Measurements from ENCODE around the gene COMP. TPM values are rescaled to one million over a fixed set of nuclear protein-coding genes. Genes with fewer than 3 reads are reported as not detected.

COMP gene
- total RNA-seq, result 1 to 10 TPM in 1 of 8 experiments, under 1 TPM in 4, not detected in 3; 0.05 to 1.1 (median 0.29) TPM

- in situ Hi-C loops (cut with MboI; ENCODE audit: low pct_unique_long_range_greater_than_20kb in 2 of 9, low sequenced_read_pairs in 9 of 9, unreplicated experiment in 9 of 9), result no loop called here
- H3K4me1 ChIP-seq (replicated peaks in 1 of 2), result peaks cover 0 to 12% of the 10 kb centered on the region in 2 donors
- H3K27ac ChIP-seq, result no peak within 1 kb of the TSS
- WGBS, 10 experiments, result 0 to 10% (median 0%) methylated on average over 1 to 12 of the region's 61 CpGs; no CpG with 5 or more reads in 3 of the 10 experiments
- peak in 1 of 8 experiments; percentile 13 for ATAC-seq (replicated peaks in 6 of 8)
- no peak within 1 kb of the TSS for H3K4me3 ChIP-seq
Observed at GRCh38 chr19:18790566-18791314, at the start of gene COMP. COMP (minus strand) TSS chr19:18791305; CDS start chr19:18791269, 36 bp downstream.

DNA sequence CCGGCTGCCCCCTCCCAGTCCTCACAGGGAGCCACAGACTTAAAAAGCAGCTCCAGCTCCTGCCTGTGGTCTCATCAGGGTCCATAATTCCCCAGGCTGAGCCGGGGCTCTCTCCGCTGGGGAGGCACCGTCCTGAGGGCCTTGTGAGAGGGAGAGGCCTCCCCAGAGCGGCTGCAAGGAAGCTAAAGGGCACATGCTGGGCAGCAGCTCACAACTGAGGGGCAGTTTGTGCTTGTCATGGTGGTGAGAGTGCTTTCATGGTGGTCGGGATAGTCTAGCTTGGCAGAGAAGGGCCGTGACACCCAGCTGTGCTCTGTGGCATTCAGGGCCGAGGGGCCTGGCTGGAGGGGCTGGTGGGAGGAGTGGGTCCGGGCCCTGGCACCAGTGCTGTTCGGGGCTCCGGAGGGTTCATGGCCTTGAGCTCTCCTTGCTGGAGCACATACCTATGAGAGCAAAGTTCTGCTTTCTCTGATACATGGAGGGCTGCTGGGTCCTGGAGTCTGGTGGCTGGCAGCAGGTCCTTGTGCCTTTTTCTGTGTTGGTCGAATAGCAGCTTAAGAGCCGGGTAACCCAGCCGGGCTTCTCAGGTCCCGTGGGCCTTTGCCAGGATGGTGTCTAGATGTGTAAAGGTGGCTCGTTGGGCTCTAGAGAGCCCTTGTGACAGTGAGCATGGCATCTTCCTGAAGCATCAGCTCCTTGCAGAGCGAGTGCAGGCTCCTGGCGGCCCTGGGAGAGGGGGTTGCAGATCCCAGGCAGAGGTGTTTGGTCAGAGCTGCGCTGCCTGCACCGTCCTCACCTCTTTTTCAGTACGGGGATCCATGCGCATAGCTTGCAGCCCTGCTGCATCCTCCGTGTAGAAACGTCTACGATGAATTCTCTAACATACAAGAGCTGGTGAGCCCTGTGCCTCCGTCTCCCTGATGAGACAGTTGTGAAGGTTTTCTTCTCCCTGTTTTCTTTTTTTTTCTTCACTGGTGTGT, 49.5 kb upstream of the COMP start:
- H3K4me3 ChIP-seq, result no peak overlapping the region
- peak overlapping the region in 1 of 2 donors; percentile 17 for H3K27ac ChIP-seq
- in situ Hi-C loops (cut with MboI; ENCODE audit: low pct_unique_long_range_greater_than_20kb in 2 of 9, low sequenced_read_pairs in 9 of 9, unreplicated experiment in 9 of 9), result loop anchor here in 4 of 9 experiments (10.0 to 25.0 kb wide), 3 partner anchors 246 to 378 kb away; partner anchors contain the start of gene REX1BD (in 3 of the 4)
- 46 to 100% (median 66%) methylated on average over 1 to 12 of the region's 26 CpGs; no CpG with 5 or more reads in 3 of the 10 experiments for WGBS, 10 experiments
- peaks cover 18% of the 10 kb centered on the region in 2 donors for H3K4me1 ChIP-seq (replicated peaks in 1 of 2)
- ATAC-seq (replicated peaks in 6 of 8), result peak in 5 of 8 experiments; percentile 26 to 56 (median 35)

DNA sequence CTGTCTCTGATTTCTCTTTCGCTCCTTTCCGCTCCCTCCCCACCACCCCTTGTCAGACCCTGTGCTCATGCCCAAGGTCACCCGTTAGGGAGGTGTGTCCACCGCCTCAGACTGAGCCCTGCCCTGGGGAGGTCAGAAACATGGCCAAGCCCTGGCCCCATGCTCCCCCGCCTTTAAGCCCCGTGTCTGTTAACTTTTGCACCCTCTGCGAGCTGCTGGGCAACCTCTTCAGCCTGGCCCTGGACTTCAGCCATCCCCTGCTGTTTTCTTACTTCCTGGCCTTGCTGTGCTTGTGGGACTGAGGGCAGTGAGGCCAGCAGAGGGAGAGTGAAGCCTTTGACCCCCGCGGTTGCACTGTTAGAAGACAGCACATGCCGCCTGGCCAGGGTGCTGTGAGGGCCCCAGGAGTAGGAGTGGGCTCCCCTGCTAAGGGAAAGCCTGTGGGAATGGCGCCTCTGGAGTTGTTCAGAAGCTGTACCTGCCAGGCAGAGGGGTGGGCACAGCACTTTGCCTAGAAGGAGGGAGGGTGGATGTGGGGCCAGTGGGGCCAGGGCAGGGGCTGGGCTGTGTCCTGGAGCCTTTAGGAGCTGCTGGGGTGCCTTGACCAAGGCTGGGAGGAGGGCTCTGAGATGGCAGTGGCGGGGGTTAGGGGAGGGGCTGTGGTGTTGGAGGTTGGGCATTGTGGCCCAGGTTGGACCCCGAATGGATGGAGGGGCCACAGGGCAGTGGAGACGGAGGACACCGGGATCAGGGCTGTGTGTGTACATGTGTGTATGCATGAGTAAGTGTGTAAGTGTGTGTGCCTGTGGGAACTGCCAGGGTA, 48.6 kb upstream of the COMP start:
- Histone ChIP-seq H3K27ac (no peak overlapping the region), H3K4me1 (replicated peaks in 1 of 2) (peaks cover 18% of the 10 kb centered on the region in 2 donors), H3K4me3 (no peak overlapping the region)
- peak in 5 of 8 experiments; percentile 14 to 27 (median 15) for ATAC-seq (replicated peaks in 6 of 8)
- WGBS, 10 experiments, result 17 to 100% (median 85%) methylated on average over 1 to 4 of the region's 15 CpGs; no CpG with 5 or more reads in 6 of the 10 experiments
- in situ Hi-C loops (cut with MboI; ENCODE audit: low pct_unique_long_range_greater_than_20kb in 2 of 9, low sequenced_read_pairs in 9 of 9, unreplicated experiment in 9 of 9), result loop anchor here in 4 of 9 experiments (10.0 to 25.0 kb wide), 3 partner anchors 245 to 377 kb away; partner anchors contain the start of gene REX1BD (in 3 of the 4)

DNA sequence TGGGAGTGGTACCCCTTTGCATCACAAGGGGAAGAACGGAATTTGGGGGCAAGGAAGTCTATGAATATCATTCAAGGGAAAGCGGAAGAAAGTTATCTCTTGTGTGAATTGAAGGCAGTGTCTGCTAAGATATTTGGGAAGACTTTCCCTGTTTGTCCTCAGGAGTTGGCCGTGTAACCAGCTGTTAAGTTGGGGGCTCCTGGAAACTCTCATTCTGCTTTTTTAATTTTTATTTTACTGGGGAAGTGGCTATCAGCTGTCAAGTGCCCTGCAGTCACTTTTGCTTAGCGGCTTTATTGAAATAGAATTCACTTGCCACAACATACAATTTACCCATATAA, 43.5 kb upstream of the COMP start:
- WGBS, 10 experiments, result 60 to 100% (median 89%) methylated on average over 1 to 4 of the region's 4 CpGs; no CpG with 5 or more reads in 2 of the 10 experiments
- Histone ChIP-seq H3K27ac (no peak overlapping the region), H3K4me1 (replicated peaks in 1 of 2) (peaks cover 15 to 16% of the 10 kb centered on the region in 2 donors), H3K4me3 (peak overlapping the region in 1 of 5 donors; percentile 73)
- in situ Hi-C loops (cut with MboI; ENCODE audit: low pct_unique_long_range_greater_than_20kb in 2 of 9, low sequenced_read_pairs in 9 of 9, unreplicated experiment in 9 of 9), result loop anchor here in 3 of 9 experiments (25.0 kb wide), 2 partner anchors 247 to 372 kb away; partner anchors contain the start of gene REX1BD (in 3 of the 3)
- ATAC-seq (replicated peaks in 6 of 8), result no peak

DNA sequence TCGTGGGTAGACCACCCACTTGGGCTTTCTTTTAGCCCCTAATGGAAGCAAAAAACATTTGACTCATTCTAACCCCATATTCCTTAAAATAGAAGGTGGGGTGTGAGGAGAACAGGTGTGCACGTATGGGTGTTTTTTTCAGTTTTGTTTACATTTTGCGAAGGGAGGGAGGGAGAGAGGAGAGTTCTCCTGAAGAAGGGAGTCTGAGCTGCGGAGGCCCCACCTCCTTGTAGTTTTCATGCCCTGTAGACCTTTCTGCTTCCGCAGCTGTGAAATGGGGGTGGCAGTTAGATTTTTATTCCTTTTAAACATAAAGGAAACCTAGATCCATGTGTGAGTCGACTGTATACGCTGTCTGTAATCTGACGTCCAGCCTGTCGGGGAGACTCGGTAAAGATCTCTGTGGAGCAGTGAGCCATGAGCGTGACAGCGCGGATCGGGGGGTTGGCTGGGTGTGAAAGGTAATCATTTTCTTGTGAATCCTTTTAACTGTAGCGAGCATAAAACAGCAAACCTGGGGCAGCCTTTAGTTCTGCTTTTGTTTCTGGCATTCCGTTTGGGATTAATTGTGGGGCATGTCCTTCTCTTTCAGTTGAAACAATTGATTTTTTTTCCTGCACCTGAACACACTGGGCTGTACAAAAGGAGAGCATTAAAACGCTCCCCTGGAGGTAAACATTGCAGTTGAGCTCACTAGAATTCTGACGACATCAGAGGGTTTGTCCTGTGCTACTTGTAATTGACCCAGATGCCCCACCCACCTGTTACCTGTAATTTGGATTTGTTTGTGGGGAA, 42.9 kb upstream of the COMP start:
- in situ Hi-C loops (cut with MboI; ENCODE audit: low pct_unique_long_range_greater_than_20kb in 2 of 9, low sequenced_read_pairs in 9 of 9, unreplicated experiment in 9 of 9), result loop anchor here in 3 of 9 experiments (25.0 kb wide), 2 partner anchors 247 to 372 kb away; partner anchors contain the start of gene REX1BD (in 3 of the 3)
- no peak for ATAC-seq (replicated peaks in 6 of 8)
- Histone ChIP-seq H3K27ac (no peak overlapping the region), H3K4me1 (replicated peaks in 1 of 2) (peaks cover 12 to 16% of the 10 kb centered on the region in 2 donors), H3K4me3 (peak overlapping the region; percentile 64 to 96 (median 82))
- WGBS, 10 experiments, result 6 to 47% (median 25%) methylated on average over 2 to 16 of the region's 18 CpGs

GRCh38 chr19:18833141-18833476, 42.0 kb upstream of the COMP start:
- ATAC-seq (replicated peaks in 6 of 8), result peak in 3 of 8 experiments; percentile 3 to 6 (median 3)
- Histone ChIP-seq H3K27ac (no peak overlapping the region), H3K4me3 (peak overlapping the region; percentile 64 to 96 (median 82)), H3K4me1 (replicated peaks in 1 of 2) (peaks cover 12 to 16% of the 10 kb centered on the region in 2 donors)
- in situ Hi-C loops (cut with MboI; ENCODE audit: low pct_unique_long_range_greater_than_20kb in 2 of 9, low sequenced_read_pairs in 9 of 9, unreplicated experiment in 9 of 9), result loop anchor here in 3 of 9 experiments (25.0 kb wide), 2 partner anchors 246 to 371 kb away; partner anchors contain the start of gene REX1BD (in 3 of the 3)
- WGBS, 10 experiments, result 0 to 18% (median 0%) methylated on average over 1 to 7 of the region's 9 CpGs; no CpG with 5 or more reads in 3 of the 10 experiments

DNA sequence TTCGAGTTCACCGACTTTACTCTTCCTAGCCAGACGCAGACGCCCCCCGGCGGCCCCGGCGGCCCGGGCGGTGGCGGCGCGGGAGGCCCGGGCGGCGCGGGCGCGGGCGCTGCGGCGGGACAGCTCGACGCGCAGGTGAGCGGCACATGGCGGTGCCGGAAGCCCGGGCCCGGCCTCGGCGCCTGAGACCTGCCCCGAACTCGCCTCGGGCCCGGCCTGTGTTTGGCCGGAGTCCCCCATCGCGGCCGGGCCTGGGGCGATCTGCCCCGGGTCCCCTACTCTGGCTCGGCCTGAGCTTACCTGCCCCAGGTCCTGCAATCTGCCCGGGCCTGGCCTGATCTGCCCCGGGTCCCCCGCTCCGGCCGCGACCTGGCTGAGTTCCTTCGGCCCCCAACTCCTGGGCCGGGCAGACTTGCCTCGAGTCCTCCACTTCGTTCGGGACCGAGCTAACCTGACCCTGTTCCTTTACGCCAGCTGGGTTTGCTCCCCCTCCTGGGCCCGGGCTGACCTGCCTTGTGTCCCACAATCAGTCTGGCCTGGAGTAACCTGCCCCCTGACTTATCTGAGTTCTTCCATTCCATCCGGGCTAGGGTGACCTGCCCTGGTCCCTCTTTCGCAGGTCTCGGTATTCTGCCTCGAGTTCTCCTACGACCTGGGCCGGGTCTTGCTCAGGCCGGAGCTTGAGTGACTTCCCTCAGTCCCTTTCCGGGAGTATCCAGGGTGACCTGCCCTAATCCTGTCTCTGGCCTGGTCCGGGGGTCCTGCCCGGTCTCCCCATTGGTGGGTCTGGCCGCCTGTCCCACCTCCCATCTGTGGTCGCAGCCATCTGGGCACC, 41.4 kb upstream of the COMP start:
- 0 to 10% (median 0%) methylated on average over 1 to 30 of the region's 69 CpGs; no CpG with 5 or more reads in 3 of the 10 experiments for WGBS, 10 experiments
- H3K27ac ChIP-seq, result peak overlapping the region in 1 of 2 donors; percentile 82

DNA sequence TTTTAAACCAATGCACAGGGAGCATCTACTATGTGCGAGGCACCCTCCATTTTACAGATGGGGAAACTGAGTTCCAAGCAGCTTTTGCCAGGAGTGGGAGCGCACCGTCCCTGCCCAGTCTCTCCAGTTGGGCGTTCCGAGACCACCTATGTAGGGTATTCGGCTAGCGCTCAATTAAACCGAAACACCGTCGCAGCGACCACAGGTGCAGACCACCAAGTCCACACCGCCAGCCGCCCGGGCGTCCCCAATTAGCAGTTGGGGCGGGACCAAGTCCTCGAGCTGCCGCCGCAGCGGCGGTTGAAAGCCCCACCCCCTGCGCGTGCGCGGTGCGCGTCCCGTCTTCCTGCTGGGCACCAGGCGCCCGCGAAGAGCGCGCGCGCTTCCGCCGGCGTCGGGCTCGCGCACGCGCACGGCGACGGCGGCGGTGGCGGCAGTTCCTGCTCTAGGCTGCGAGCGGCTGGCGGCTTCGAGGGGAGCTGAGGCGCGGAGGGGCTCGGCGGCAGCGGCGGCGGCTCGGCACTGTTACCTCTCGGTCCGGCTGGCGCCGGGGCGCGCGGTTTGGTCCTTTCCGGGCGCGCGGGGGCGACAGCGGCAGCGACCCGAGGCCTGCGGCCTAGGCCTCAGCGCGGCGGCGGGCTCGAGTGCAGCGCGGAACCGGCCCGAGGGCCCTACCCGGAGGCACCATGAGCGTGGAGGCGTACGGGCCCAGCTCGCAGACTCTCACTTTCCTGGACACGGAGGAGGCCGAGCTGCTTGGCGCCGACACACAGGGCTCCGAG, 40.6 kb upstream of the COMP start, which contains the start of gene UPF1:
TSS of gene UPF1 (plus strand) at position 436 of the 782 bp plus-strand sequence. CDS start at position 687, 251 bp downstream.
- peak within 1 kb of the TSS; percentile 43 to 82 for H3K27ac ChIP-seq
- in situ Hi-C loops (cut with MboI; ENCODE audit: low pct_unique_long_range_greater_than_20kb in 2 of 9, low sequenced_read_pairs in 9 of 9, unreplicated experiment in 9 of 9), result loop anchor here in 3 of 9 experiments (25.0 kb wide), 2 partner anchors 244 to 369 kb away; partner anchors contain the start of gene REX1BD (in 3 of the 3)
- peak; percentile 80 to 94 (median 92) for ATAC-seq (replicated peaks in 6 of 8)
- WGBS, 10 experiments, result 0 to 8% (median 0%) methylated on average over 3 to 17 of the region's 96 CpGs; no CpG with 5 or more reads in 7 of the 10 experiments
- H3K4me1 ChIP-seq (replicated peaks in 1 of 2), result peaks cover 12 to 16% of the 10 kb centered on the region in 2 donors
- peak within 1 kb of the TSS; percentile 64 to 96 (median 82) for H3K4me3 ChIP-seq

More for the DNA sequence above, 41.4 kb upstream of the COMP start:
- Histone ChIP-seq H3K4me3 (peak overlapping the region; percentile 64 to 96 (median 82)), H3K4me1 (replicated peaks in 1 of 2) (peaks cover 12 to 16% of the 10 kb centered on the region in 2 donors)
- peak in 7 of 8 experiments; percentile 15 to 59 (median 31) for ATAC-seq (replicated peaks in 6 of 8)
- in situ Hi-C loops (cut with MboI; ENCODE audit: low pct_unique_long_range_greater_than_20kb in 2 of 9, low sequenced_read_pairs in 9 of 9, unreplicated experiment in 9 of 9), result loop anchor here in 3 of 9 experiments (25.0 kb wide), 2 partner anchors 245 to 370 kb away; partner anchors contain the start of gene REX1BD (in 3 of the 3)

DNA sequence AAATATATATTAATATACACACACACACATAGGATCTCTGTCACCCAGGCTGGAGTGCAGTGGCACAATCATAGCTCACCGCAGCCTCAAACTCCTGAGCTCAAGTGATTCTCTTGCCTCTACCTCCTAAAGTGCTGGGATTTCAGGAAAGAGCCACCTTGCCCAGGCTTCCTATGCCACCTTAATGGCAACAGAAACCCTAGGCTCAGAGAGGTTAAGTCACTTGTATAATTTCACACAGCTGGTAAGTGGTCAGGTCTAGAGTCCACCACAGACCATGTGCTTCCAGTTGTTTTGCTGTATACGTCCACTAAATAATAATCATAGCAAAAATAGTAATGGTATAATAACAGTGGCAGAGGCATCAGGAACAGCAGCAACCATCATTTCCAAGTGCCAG, 39.4 kb upstream of the COMP start:
- no peak for ATAC-seq (replicated peaks in 6 of 8)
- no peak overlapping the region for H3K27ac ChIP-seq
- in situ Hi-C loops (cut with MboI; ENCODE audit: low pct_unique_long_range_greater_than_20kb in 2 of 9, low sequenced_read_pairs in 9 of 9, unreplicated experiment in 9 of 9), result loop anchor here in 3 of 9 experiments (25.0 kb wide), 2 partner anchors 243 to 368 kb away; partner anchors contain the start of gene REX1BD (in 3 of the 3)
- 50 to 100% (median 92%) methylated on average over 1 to 2 of the region's 2 CpGs; no CpG with 5 or more reads in 4 of the 10 experiments for WGBS, 10 experiments
- no peak overlapping the region for H3K4me3 ChIP-seq
- peaks cover 12 to 16% of the 10 kb centered on the region in 2 donors for H3K4me1 ChIP-seq (replicated peaks in 1 of 2)

Measured in motor neuron (in vitro differentiated cells).